ENCODE results near the gene KIAA1328. TPM values are rescaled to one million over a fixed set of nuclear protein-coding genes. Genes with fewer than 3 reads are reported as not detected.

Gene KIAA1328
- total and polyA plus RNA-seq, 4 donors: 0.95 to 7.4 (median 2.9) TPM

GRCh38 chr18:36900466-36900865, 71.5 kb downstream of the KIAA1328 start:
- no peak overlapping the region for H3K4me3 ChIP-seq (ENCODE audit: low read depth in 1 of 3, low read length in 3 of 3)
- no peaks in the 10 kb centered on the region for H3K27me3 ChIP-seq (ENCODE audit: control insufficient read depth in 4 of 4, insufficient read depth in 4 of 4, low read length in 3 of 4)
- no peaks in the 10 kb centered on the region for H3K36me3 ChIP-seq (ENCODE audit: control insufficient read depth in 4 of 4, insufficient read depth in 3 of 4, low read depth in 1 of 4, low read length in 3 of 4)
- no peak overlapping the region for H3K27ac ChIP-seq (ENCODE audit: low read depth in 1 of 2, low read length in 2 of 2)
- no peak for DNase-seq (ENCODE audit: low spot score)
- TF ChIP-seq CTCF (IDR thresholded peaks at IDR 0.05; ENCODE audit: low read depth, low read length, missing input control): no peak
- WGBS: 98% methylated on average over 4 of the region's 4 CpGs
- H3K9me3 ChIP-seq (ENCODE audit: control insufficient read depth in 4 of 4, low read length in 3 of 4): peaks cover 0 to 3% (median 0%) of the 10 kb centered on the region in 4 donors
- no peaks in the 10 kb centered on the region for H3K4me1 ChIP-seq (ENCODE audit: control insufficient read depth in 4 of 4, insufficient read depth in 4 of 4, low read length in 3 of 4)
- H3K9ac ChIP-seq (ENCODE audit: low read depth in 1 of 2, low read length in 2 of 2): no peak overlapping the region

DNA sequence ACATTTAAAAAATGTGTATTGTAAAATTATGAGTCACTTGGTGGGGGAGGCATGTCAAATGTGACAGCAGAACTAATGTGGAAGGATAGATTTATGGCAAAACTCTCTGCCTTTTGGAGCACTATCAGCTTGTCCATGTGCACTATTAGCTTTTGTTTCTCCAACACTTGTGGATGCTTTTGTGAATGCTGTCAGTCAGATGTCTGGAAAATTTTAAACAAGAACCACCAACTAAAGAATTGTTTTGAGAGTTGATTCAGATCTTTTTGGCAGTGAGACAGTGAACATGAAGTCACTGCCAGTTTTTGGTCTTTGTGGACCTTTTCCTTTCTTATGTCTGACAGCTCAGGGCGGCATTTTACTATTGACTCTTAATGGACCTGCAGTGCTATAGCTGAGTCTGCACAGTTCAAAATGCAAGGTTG, 72.4 kb downstream of the KIAA1328 start:
- peaks cover 0 to 3% (median 0%) of the 10 kb centered on the region in 4 donors for H3K9me3 ChIP-seq (ENCODE audit: control insufficient read depth in 4 of 4, low read length in 3 of 4)
- 94% methylated on average over 1 of the region's 1 CpG for WGBS
- H3K27me3 ChIP-seq (ENCODE audit: control insufficient read depth in 4 of 4, insufficient read depth in 4 of 4, low read length in 3 of 4): no peaks in the 10 kb centered on the region
- no peak for DNase-seq (ENCODE audit: low spot score)
- H3K9ac ChIP-seq (ENCODE audit: low read depth in 1 of 2, low read length in 2 of 2): no peak overlapping the region
- H3K4me1 ChIP-seq (ENCODE audit: control insufficient read depth in 4 of 4, insufficient read depth in 4 of 4, low read length in 3 of 4): no peaks in the 10 kb centered on the region
- H3K4me3 ChIP-seq (ENCODE audit: low read depth in 1 of 3, low read length in 3 of 3): no peak overlapping the region
- TF ChIP-seq YY1 (IDR thresholded peaks at IDR 0.05) (no peak), FOXA1 (IDR thresholded peaks at IDR 0.05) (no peak), SP1 (IDR thresholded peaks at IDR 0.05) (no peak), MAX (IDR thresholded peaks at IDR 0.05) (no peak), TAF1 (conservative IDR thresholded peaks at IDR 0.05) (no peak)
- no peaks in the 10 kb centered on the region for H3K36me3 ChIP-seq (ENCODE audit: control insufficient read depth in 4 of 4, insufficient read depth in 3 of 4, low read depth in 1 of 4, low read length in 3 of 4)
- H3K27ac ChIP-seq (ENCODE audit: low read depth in 1 of 2, low read length in 2 of 2): no peak overlapping the region

DNA sequence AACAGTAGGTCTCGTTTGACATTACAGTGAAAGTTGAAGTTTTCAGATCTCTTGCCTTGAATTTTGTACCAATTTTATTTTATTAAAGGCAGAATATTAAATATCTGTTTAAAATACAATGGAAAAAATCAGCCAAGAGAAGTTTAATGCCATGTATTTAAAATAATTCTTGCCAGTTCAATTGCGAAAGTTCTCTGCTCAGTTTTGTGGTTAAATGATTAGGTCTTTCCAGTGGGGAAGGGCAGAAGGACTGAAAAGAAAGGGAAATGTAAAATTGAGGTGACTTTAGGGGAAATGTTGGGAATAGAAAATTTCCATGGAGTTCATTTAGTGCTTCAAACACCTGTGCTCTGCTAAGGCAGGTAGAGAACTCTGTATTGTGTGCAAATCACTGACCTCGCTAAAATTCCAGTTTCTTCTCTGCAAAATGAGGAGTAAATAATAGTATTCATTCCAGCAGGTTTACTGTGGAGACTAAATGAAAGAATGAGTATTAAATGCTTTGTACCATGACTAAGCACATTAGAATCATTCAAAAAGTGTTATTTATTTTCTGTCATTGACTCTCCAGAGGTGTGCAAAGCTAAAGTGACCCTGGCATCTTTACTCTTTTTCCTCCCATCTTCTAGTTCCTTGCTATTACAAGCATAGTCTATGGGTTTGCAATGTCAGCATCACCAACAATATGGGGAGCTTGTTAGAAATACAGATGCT, 74.4 kb downstream of the KIAA1328 start:
- Histone ChIP-seq H3K4me3 (ENCODE audit: low read depth in 1 of 3, low read length in 3 of 3) (no peak overlapping the region), H3K27me3 (ENCODE audit: control insufficient read depth in 4 of 4, insufficient read depth in 4 of 4, low read length in 3 of 4) (no peaks in the 10 kb centered on the region), H3K36me3 (ENCODE audit: control insufficient read depth in 4 of 4, insufficient read depth in 3 of 4, low read depth in 1 of 4, low read length in 3 of 4) (no peaks in the 10 kb centered on the region), H3K9me3 (ENCODE audit: control insufficient read depth in 4 of 4, low read length in 3 of 4) (peaks cover 0 to 3% (median 0%) of the 10 kb centered on the region in 4 donors), H3K4me1 (ENCODE audit: control insufficient read depth in 4 of 4, insufficient read depth in 4 of 4, low read length in 3 of 4) (no peaks in the 10 kb centered on the region), H3K27ac (ENCODE audit: low read depth in 1 of 2, low read length in 2 of 2) (no peak overlapping the region), H3K9ac (ENCODE audit: low read depth in 1 of 2, low read length in 2 of 2) (no peak overlapping the region)
- TF ChIP-seq YY1 (IDR thresholded peaks at IDR 0.05): no peak
- no peak for TF ChIP-seq TAF1 (conservative IDR thresholded peaks at IDR 0.05)
- no peak for TF ChIP-seq RXRA (IDR thresholded peaks at IDR 0.05)
- TF ChIP-seq ZBTB33 (IDR thresholded peaks at IDR 0.05): no peak
- TF ChIP-seq RAD21 (IDR thresholded peaks at IDR 0.05): no peak
- TF ChIP-seq SP1 (IDR thresholded peaks at IDR 0.05): no peak
- no peak for TF ChIP-seq GABPA (IDR thresholded peaks at IDR 0.05 in 1 of 2, conservative IDR thresholded peaks at IDR 0.05 in 1 of 2)
- TF ChIP-seq JUND (IDR thresholded peaks at IDR 0.05): no peak
- TF ChIP-seq EGR1 (IDR thresholded peaks at IDR 0.05; ENCODE audit: low read depth in 2 of 2): no peak
- no peak for TF ChIP-seq REST (IDR thresholded peaks at IDR 0.05)
- TF ChIP-seq CTCF (IDR thresholded peaks at IDR 0.05; ENCODE audit: low read depth, low read length, missing input control): no peak
- TF ChIP-seq MAX (IDR thresholded peaks at IDR 0.05): no peak
- TF ChIP-seq NR2F2 (IDR thresholded peaks at IDR 0.05): no peak
- no peak for TF ChIP-seq HNF4G (IDR thresholded peaks at IDR 0.05)
- no peak for TF ChIP-seq FOXA1 (IDR thresholded peaks at IDR 0.05)
- WGBS: 77% methylated on average over 3 of the region's 3 CpGs
- no peak for DNase-seq (ENCODE audit: low spot score)
